Neuronal stem cell (in vitro differentiated cells): Measurements from ENCODE around the gene MYO16.
A peak's percentile ranks its signal among the peaks of the same experiment; 100 is the strongest.

ENCODE experiments used
- DNase-seq: peaks from one replicate; pipeline ENCODE4 v3.0.0-alpha.2; 2013; ENCODE audit warnings: low spot score
- H2AFZ ChIP-seq: one replicate; pipeline ENCODE4 v1.6.1; 2013; ENCODE audit warnings: mild to moderate bottlenecking, low read length, inconsistent platforms
- H2AK5ac ChIP-seq: 2 replicates; pipeline ENCODE4 v1.6.1; 2013; ENCODE audit warnings: low read depth, mild to moderate bottlenecking, inconsistent platforms, low read length, moderate library complexity, mixed read lengths
- H2BK120ac ChIP-seq: 2 replicates; pipeline ENCODE4 v1.6.1; 2013; ENCODE audit warnings: low read depth, mild to moderate bottlenecking, inconsistent platforms, low read length, moderate library complexity, mixed read lengths
- H2BK12ac ChIP-seq: one replicate; pipeline ENCODE4 v1.6.1; 2013; ENCODE audit warnings: low read length, inconsistent platforms
- H2BK15ac ChIP-seq: 2 replicates; pipeline ENCODE4 v1.6.1; 2013; ENCODE audit warnings: mild to moderate bottlenecking, low read length, inconsistent platforms, mixed read lengths
- H2BK5ac ChIP-seq: one replicate; pipeline ENCODE4 v1.6.1; 2013; ENCODE audit warnings: inconsistent platforms, mild to moderate bottlenecking, low read length, moderate library complexity
- H3K14ac ChIP-seq: one replicate; pipeline ENCODE4 v1.6.1; 2013; ENCODE audit warnings: low read length, inconsistent platforms
- H3K18ac ChIP-seq: 2 replicates; pipeline ENCODE4 v1.6.1; 2013; ENCODE audit warnings: low read length, inconsistent platforms
- H3K23ac ChIP-seq: 2 replicates; pipeline ENCODE4 v1.6.1; 2013; ENCODE audit warnings: low read depth, mild to moderate bottlenecking, mixed read lengths, low read length, inconsistent platforms; ENCODE audit not compliant: poor library complexity
- H3K27ac ChIP-seq: replicated peaks from 3 replicates; pipeline ENCODE4 v1.5.1; 2013; ENCODE audit warnings: low read length, inconsistent platforms
- H3K27me3 ChIP-seq, 3 experiments: 2 replicates each; pipeline ENCODE4 v1.6.1; 2013; ENCODE audit warnings: low read length in 3 of 3, mild to moderate bottlenecking in 2 of 3, inconsistent platforms in 1 of 3, low read depth in 1 of 3, mixed read lengths in 1 of 3, moderate library complexity in 1 of 3; ENCODE audit not compliant: control insufficient read depth in 3 of 3, insufficient read depth in 3 of 3
- H3K36me3 ChIP-seq, 2 donors: replicated peaks in 1 of 2; 2 replicates each; pipeline ENCODE4 v1.6.1; 2013; ENCODE audit warnings: low read length in 2 of 2; ENCODE audit not compliant: control insufficient read depth in 2 of 2, insufficient read depth in 2 of 2
- H3K4ac ChIP-seq: 2 replicates; pipeline ENCODE4 v1.6.1; 2013; ENCODE audit warnings: inconsistent platforms, mild to moderate bottlenecking, low read length, moderate library complexity
- H3K4me1 ChIP-seq, 2 donors: 1 replicate in 1 of 2; 2 replicates in 1 of 2; pipeline ENCODE4 v1.6.1; 2013; ENCODE audit warnings: low read length in 2 of 2, low read depth in 1 of 2; ENCODE audit not compliant: control insufficient read depth in 2 of 2, insufficient read depth in 1 of 2
- H3K4me2 ChIP-seq: one replicate; pipeline ENCODE4 v1.6.1; 2013; ENCODE audit warnings: mild to moderate bottlenecking, low read length, inconsistent platforms; ENCODE audit not compliant: insufficient read depth, poor library complexity, severe bottlenecking
- H3K4me3 ChIP-seq, 2 donors: 2 replicates each; pipeline ENCODE4 v1.5.1; 2013; ENCODE audit warnings: low read length in 2 of 2, mild to moderate bottlenecking in 2 of 2, inconsistent platforms in 1 of 2, moderate library complexity in 1 of 2
- H3K79me1 ChIP-seq: one replicate; pipeline ENCODE4 v1.6.1; 2013; ENCODE audit warnings: low read depth, mild to moderate bottlenecking, inconsistent platforms, low read length, moderate library complexity
- H3K9ac ChIP-seq: one replicate; pipeline ENCODE4 v1.6.1; 2013; ENCODE audit warnings: mild to moderate bottlenecking, low read depth, low read length, inconsistent platforms; ENCODE audit not compliant: poor library complexity
- H3K9me3 ChIP-seq, 2 donors: replicated peaks in 1 of 2; 2 replicates each; pipeline versions ENCODE3 to v1.6.1; 2013; ENCODE audit warnings: low read length in 2 of 2, mild to moderate bottlenecking in 2 of 2, inconsistent platforms in 1 of 2, low read depth in 1 of 2, mixed read lengths in 1 of 2, moderate library complexity in 1 of 2; ENCODE audit not compliant: control insufficient read depth in 2 of 2, insufficient read depth in 1 of 2
- H4K8ac ChIP-seq: one replicate; pipeline ENCODE4 v1.6.1; 2013; ENCODE audit warnings: low read depth, mild to moderate bottlenecking, inconsistent platforms, low read length, moderate library complexity
- H4K91ac ChIP-seq: one replicate; pipeline ENCODE4 v1.6.1; 2013; ENCODE audit warnings: low read length, low read depth, mild to moderate bottlenecking, inconsistent platforms; ENCODE audit not compliant: poor library complexity
- WGBS, 2 donors: extraction: QIAGEN DNeasy Blood & Tissue Kit; methylation state at CpG; one replicate each; pipeline ENCODE4 v1.1.7; 2013; ENCODE audit warnings: missing lambda C conversion rate in 2 of 2, mixed read lengths in 1 of 2; ENCODE audit not compliant: insufficient read length in 2 of 2, insufficient replicate concordance in 1 of 2; ENCODE audit errors: extremely low coverage in 2 of 2; 5-methylcytosine and 5-hydroxymethylcytosine counted together

Gene MYO16

DNA sequence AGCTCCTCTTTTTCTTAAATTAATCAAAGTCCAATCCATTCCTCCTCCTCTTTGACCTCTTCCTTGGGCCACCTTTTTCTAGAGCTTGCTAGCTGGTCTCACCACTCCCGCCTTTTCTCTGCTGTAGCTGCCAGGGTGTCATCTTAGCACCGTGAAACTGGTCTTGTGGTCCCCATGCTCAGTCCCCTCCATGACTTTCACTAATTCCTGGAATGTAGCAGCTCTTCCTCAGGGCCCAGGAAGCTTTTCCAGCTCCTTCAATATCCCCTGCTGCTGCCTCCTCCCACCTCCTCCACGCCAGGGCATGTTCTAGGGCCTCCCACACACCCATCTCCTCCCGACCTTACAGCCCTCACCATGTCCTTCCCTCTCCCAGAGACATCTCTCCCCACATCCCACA is 222.2 kb downstream of the MYO16 start:
- DNase-seq, result no peak
- no peak overlapping the region for H3K9ac ChIP-seq
- no peak overlapping the region for H2AK5ac ChIP-seq
- no peak overlapping the region for H3K14ac ChIP-seq
- no peak overlapping the region for H2BK12ac ChIP-seq
- no peak overlapping the region for H3K4ac ChIP-seq
- H3K36me3 ChIP-seq, result no peaks in the 10 kb centered on the region
- no peak overlapping the region for H3K18ac ChIP-seq
- H2BK15ac ChIP-seq, result no peak overlapping the region
- H2BK5ac ChIP-seq, result no peak overlapping the region
- H3K27me3 ChIP-seq, result no peaks in the 10 kb centered on the region
- no peak overlapping the region for H3K23ac ChIP-seq
- H4K91ac ChIP-seq, result no peak overlapping the region
- no peaks in the 10 kb centered on the region for H3K9me3 ChIP-seq
- H3K27ac ChIP-seq, result no peak overlapping the region
- H3K4me3 ChIP-seq, result no peak overlapping the region
- peak overlapping the region; percentile 37 for H2AFZ ChIP-seq
- no peak overlapping the region for H3K4me2 ChIP-seq
- no peaks in the 10 kb centered on the region for H3K79me1 ChIP-seq
- H4K8ac ChIP-seq, result no peak overlapping the region
- no peaks in the 10 kb centered on the region for H3K4me1 ChIP-seq
- no CpG with 5 or more reads among the region's 4 CpGs for WGBS, 2 donors
- H2BK120ac ChIP-seq, result no peak overlapping the region

DNA sequence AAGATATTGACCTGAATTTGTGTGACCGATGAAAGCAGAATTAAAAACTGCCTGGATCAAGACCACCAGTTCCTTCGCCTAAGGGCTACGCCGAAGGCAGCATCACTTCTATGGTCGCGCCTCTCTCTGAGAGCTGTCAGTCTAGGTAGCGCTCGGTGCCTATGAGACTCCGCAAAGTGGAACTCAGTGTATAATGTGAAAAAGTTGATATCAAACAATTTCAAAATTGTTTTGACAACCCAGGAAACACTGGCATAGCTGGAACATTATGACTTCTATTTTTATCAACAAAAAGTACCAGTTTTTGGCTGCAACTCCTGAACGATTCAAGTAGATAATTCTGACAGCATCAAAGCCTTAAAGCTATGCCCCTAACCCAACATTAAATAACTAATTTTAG is 223.6 kb downstream of the MYO16 start:
- H3K14ac ChIP-seq, result no peak overlapping the region
- H2BK12ac ChIP-seq, result no peak overlapping the region
- no peak overlapping the region for H3K23ac ChIP-seq
- H4K91ac ChIP-seq, result no peak overlapping the region
- H2BK15ac ChIP-seq, result no peak overlapping the region
- no peak overlapping the region for H3K9ac ChIP-seq
- H3K9me3 ChIP-seq, result no peaks in the 10 kb centered on the region
- H3K27me3 ChIP-seq, result no peaks in the 10 kb centered on the region
- H3K4me2 ChIP-seq, result no peak overlapping the region
- no peak overlapping the region for H3K27ac ChIP-seq
- WGBS, 2 donors, result no CpG with 5 or more reads among the region's 10 CpGs
- H2AK5ac ChIP-seq, result no peak overlapping the region
- H3K4me3 ChIP-seq, result no peak overlapping the region
- H3K79me1 ChIP-seq, result no peaks in the 10 kb centered on the region
- H2AFZ ChIP-seq, result no peak overlapping the region
- no peak for DNase-seq
- H3K36me3 ChIP-seq, result no peaks in the 10 kb centered on the region
- H4K8ac ChIP-seq, result no peak overlapping the region
- no peak overlapping the region for H3K18ac ChIP-seq
- no peak overlapping the region for H3K4ac ChIP-seq
- no peak overlapping the region for H2BK120ac ChIP-seq
- no peak overlapping the region for H2BK5ac ChIP-seq
- H3K4me1 ChIP-seq, result no peaks in the 10 kb centered on the region

DNA sequence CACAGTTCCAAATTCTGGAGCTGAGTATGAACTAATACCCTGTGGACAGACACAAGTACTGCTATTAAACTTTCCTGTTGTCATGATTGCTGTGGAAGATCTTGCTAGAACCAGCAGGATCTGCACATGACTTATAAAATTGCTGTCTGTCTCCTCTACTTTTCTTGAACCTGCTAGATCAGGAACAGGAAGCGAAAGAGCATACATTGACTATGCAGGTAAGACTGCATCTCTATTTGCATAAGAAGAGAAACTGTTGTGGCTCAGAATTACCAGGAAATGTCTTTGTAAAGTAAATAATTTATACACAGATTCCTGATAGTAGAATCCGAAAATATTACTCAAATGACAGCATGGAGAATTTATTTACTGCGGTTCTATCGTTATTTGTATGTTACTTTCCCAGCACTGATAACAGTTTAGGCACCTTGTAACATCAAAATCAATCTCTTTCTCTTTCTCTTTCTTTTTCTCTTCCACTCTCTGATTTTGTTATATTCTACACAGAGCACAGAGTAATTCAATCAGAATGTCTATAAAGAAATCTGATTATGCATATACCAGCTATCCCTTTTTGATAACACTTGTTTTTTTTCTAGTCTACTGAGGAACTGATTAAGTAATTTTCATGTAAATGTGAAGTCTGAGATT is 226.5 kb downstream of the MYO16 start:
- H3K27ac ChIP-seq, result no peak overlapping the region
- H2AK5ac ChIP-seq, result no peak overlapping the region
- H3K79me1 ChIP-seq, result no peaks in the 10 kb centered on the region
- no peak overlapping the region for H4K8ac ChIP-seq
- peaks cover 0 to 5% of the 10 kb centered on the region in 2 donors for H3K4me1 ChIP-seq
- H2BK15ac ChIP-seq, result no peak overlapping the region
- no peak overlapping the region for H3K23ac ChIP-seq
- H2AFZ ChIP-seq, result no peak overlapping the region
- H3K18ac ChIP-seq, result no peak overlapping the region
- no peaks in the 10 kb centered on the region for H3K27me3 ChIP-seq
- no peak overlapping the region for H3K9ac ChIP-seq
- no peak overlapping the region for H3K4me2 ChIP-seq
- WGBS, 2 donors, result no CpG with 5 or more reads among the region's 4 CpGs
- no peak overlapping the region for H3K4ac ChIP-seq
- H3K9me3 ChIP-seq, result no peaks in the 10 kb centered on the region
- H3K4me3 ChIP-seq, result no peak overlapping the region
- no peaks in the 10 kb centered on the region for H3K36me3 ChIP-seq
- DNase-seq, result no peak
- H2BK12ac ChIP-seq, result no peak overlapping the region
- H2BK5ac ChIP-seq, result no peak overlapping the region
- no peak overlapping the region for H4K91ac ChIP-seq
- no peak overlapping the region for H2BK120ac ChIP-seq
- no peak overlapping the region for H3K14ac ChIP-seq

DNA sequence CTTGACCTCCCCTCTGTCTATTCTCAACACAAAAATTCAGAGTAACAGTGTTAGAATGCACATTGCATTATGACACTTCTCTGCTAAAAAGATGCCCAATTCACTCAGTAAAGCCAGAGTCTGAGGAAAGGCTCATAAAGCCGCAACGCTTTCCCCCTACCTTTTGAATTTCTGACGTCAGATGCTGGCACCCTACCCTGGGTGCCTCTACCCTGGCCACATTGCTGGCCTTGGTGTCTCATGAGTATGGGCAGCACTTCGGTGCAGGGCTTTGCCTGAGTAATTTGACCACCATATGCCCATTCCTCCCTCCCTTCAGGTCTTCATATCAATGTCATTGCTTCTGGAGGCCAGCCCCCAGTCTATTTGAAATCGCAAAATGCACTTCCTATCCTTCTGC is 229.3 kb downstream of the MYO16 start:
- no peak overlapping the region for H2BK15ac ChIP-seq
- H3K9ac ChIP-seq, result no peak overlapping the region
- H2BK5ac ChIP-seq, result no peak overlapping the region
- no peak overlapping the region for H3K14ac ChIP-seq
- H2BK120ac ChIP-seq, result no peak overlapping the region
- DNase-seq, result no peak
- no peaks in the 10 kb centered on the region for H3K36me3 ChIP-seq
- H3K18ac ChIP-seq, result no peak overlapping the region
- H3K4me2 ChIP-seq, result no peak overlapping the region
- no peaks in the 10 kb centered on the region for H3K79me1 ChIP-seq
- no peak overlapping the region for H2AK5ac ChIP-seq
- H3K27ac ChIP-seq, result no peak overlapping the region
- H4K91ac ChIP-seq, result no peak overlapping the region
- H4K8ac ChIP-seq, result no peak overlapping the region
- no peaks in the 10 kb centered on the region for H3K9me3 ChIP-seq
- no CpG with 5 or more reads among the region's 5 CpGs for WGBS, 2 donors
- H3K23ac ChIP-seq, result no peak overlapping the region
- H2AFZ ChIP-seq, result peak overlapping the region; percentile 81
- no peak overlapping the region for H3K4ac ChIP-seq
- no peaks in the 10 kb centered on the region for H3K27me3 ChIP-seq
- no peak overlapping the region for H2BK12ac ChIP-seq
- H3K4me3 ChIP-seq, result no peak overlapping the region
- peaks cover 0 to 5% of the 10 kb centered on the region in 2 donors for H3K4me1 ChIP-seq
